ENCODE data around the gene WDR72. TPM values are rescaled to one million over a fixed set of nuclear protein-coding genes. Genes with fewer than 3 reads are reported as not detected.

The WDR72 gene
- polyA plus RNA-seq, 1 of the 3 experiments (the other 2 are of a cell fraction) = 0.02 TPM

GRCh38 chr15:53747501-53748068, 11.9 kb downstream of the WDR72 start (continued):
- TF ChIP-seq, protein P1, sequence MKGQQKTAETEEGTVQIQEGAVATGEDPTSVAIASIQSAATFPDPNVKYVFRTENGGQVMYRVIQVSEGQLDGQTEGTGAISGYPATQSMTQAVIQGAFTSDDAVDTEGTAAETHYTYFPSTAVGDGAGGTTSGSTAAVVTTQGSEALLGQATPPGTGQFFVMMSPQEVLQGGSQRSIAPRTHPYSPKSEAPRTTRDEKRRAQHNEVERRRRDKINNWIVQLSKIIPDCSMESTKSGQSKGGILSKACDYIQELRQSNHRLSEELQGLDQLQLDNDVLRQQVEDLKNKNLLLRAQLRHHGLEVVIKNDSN (IDR thresholded peaks at IDR 0.05; ENCODE audit: borderline replicate concordance, low read depth) = no peak
- TF ChIP-seq TCF12 (IDR thresholded peaks at IDR 0.05) = no peak

- ChIA-PET CTCF (interaction anchor here (0.9 kb wide), 1 partner anchor 14 kb away, joined by 4 read pairs; no protein-coding TSS in a partner anchor), POLR2A (no interaction called here)
- no peak overlapping the region for H3K4me2 ChIP-seq
These were observed 13.4 kb downstream of the WDR72 start for GRCh38 chr15:53746101-53746500.

More at GRCh38 chr15:53746101-53746500, 13.4 kb downstream of the WDR72 start:
- H3K27ac ChIP-seq (ENCODE audit: low read depth in 2 of 2, low read length in 1 of 2) = no peak overlapping the region
- H2AFZ ChIP-seq (ENCODE audit: low read depth) = no peak overlapping the region
- H3K79me2 ChIP-seq (ENCODE audit: insufficient read depth) = no peaks in the 10 kb centered on the region
- no peaks in the 10 kb centered on the region for H3K9me2 ChIP-seq
- WGBS (ENCODE audit: low lambda C conversion rate) = 28% methylated on average over 3 of the region's 3 CpGs
- no peaks in the 10 kb centered on the region for H3K36me3 ChIP-seq (replicated peaks in 1 of 2; ENCODE audit: control insufficient read depth in 1 of 2, insufficient read depth in 2 of 2, low read length in 1 of 2)
- no peaks in the 10 kb centered on the region for H3K4me1 ChIP-seq (ENCODE audit: control insufficient read depth in 1 of 2, insufficient read depth in 2 of 2, low read depth in 1 of 2, low read length in 1 of 2)
- H3K9me3 ChIP-seq = no peaks in the 10 kb centered on the region
- H3K9ac ChIP-seq = no peak overlapping the region
- no peak for DNase-seq
- TF ChIP-seq FOXM1 (IDR thresholded peaks at IDR 0.05; ENCODE audit: low read depth) (no peak), REST (IDR thresholded peaks at IDR 0.05; ENCODE audit: low read depth, low read length) (no peak), CTCF (IDR thresholded peaks at IDR 0.05) (no peak), RAD21 (IDR thresholded peaks at IDR 0.05; ENCODE audit: low read length) (no peak), NFIC (IDR thresholded peaks at IDR 0.05; ENCODE audit: borderline replicate concordance) (no peak), RFX5 (IDR thresholded peaks at IDR 0.05; ENCODE audit: low read length) (no peak), MEF2A (IDR thresholded peaks at IDR 0.05; ENCODE audit: borderline replicate concordance, low read depth) (no peak), CHD2 (IDR thresholded peaks at IDR 0.05; ENCODE audit: low read length, partially characterized antibody) (no peak), RCOR1 (IDR thresholded peaks at IDR 0.05; ENCODE audit: low read length) (no peak), JUND (IDR thresholded peaks at IDR 0.05) (no peak), SIN3A (IDR thresholded peaks at IDR 0.05; ENCODE audit: borderline replicate concordance, low read depth, low read length) (no peak), RXRA (IDR thresholded peaks at IDR 0.05; ENCODE audit: borderline replicate concordance, low read depth) (no peak), TAF1 (IDR thresholded peaks at IDR 0.05; ENCODE audit: borderline replicate concordance, low read depth, low read length) (no peak), YY1 (IDR thresholded peaks at IDR 0.05; ENCODE audit: low read depth) (no peak)
- TF ChIP-seq, protein P2, sequence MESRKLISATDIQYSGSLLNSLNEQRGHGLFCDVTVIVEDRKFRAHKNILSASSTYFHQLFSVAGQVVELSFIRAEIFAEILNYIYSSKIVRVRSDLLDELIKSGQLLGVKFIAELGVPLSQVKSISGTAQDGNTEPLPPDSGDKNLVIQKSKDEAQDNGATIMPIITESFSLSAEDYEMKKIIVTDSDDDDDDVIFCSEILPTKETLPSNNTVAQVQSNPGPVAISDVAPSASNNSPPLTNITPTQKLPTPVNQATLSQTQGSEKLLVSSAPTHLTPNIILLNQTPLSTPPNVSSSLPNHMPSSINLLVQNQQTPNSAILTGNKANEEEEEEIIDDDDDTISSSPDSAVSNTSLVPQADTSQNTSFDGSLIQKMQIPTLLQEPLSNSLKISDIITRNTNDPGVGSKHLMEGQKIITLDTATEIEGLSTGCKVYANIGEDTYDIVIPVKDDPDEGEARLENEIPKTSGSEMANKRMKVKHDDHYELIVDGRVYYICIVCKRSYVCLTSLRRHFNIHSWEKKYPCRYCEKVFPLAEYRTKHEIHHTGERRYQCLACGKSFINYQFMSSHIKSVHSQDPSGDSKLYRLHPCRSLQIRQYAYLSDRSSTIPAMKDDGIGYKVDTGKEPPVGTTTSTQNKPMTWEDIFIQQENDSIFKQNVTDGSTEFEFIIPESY (IDR thresholded peaks at IDR 0.05; ENCODE audit: borderline replicate concordance, low read depth) = no peak
- TF ChIP-seq, protein P3, sequence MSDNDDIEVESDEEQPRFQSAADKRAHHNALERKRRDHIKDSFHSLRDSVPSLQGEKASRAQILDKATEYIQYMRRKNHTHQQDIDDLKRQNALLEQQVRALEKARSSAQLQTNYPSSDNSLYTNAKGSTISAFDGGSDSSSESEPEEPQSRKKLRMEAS (IDR thresholded peaks at IDR 0.05; ENCODE audit: low read depth) = no peak
- H3K27me3 ChIP-seq (ENCODE audit: insufficient read depth) = no peaks in the 10 kb centered on the region
- H3K4me3 ChIP-seq (ENCODE audit: low read depth in 2 of 2, low read length in 1 of 2) = no peak overlapping the region
- no peaks in the 10 kb centered on the region for H3F3A ChIP-seq (replicated peaks; ENCODE audit: insufficient read depth)
- no peaks in the 10 kb centered on the region for H4K20me1 ChIP-seq (ENCODE audit: insufficient read depth)
